WTC11 (cell line): ENCODE data around the gene GNAO1.

Experiments
- CTCF ChIP-seq: fragments of 200-600 bp; IDR thresholded peaks from 2 replicates; pipeline ENCODE4 v1.8.0; 2022; ENCODE audit warnings: antibody characterized with exemption
- HMGXB4 ChIP-seq: sonication (generic); formaldehyde crosslinking; IDR thresholded peaks from 2 replicates; pipeline ENCODE4 v1.8.1; 2023; ENCODE audit warnings: mild to moderate bottlenecking, moderate library complexity, missing genetic modification reagents
- JAZF1 ChIP-seq: fragments of 250-450 bp; sonication (Bioruptor Pico); IDR thresholded peaks from 2 replicates; pipeline ENCODE4 v1.9.0; 2021; ENCODE audit warnings: moderate library complexity, mild to moderate bottlenecking, inconsistent platforms
- KAT7 ChIP-seq: sonication (generic); formaldehyde crosslinking; IDR thresholded peaks from 2 replicates; pipeline ENCODE4 v1.8.1; 2023; ENCODE audit warnings: missing genetic modification reagents, mild to moderate bottlenecking, borderline replicate concordance
- ZNF121 ChIP-seq: sonication (generic); formaldehyde crosslinking; IDR thresholded peaks from 2 replicates; pipeline ENCODE4 v1.8.0; 2023; ENCODE audit warnings: missing genetic modification reagents

- TF ChIP-seq CTCF (no peak), ZNF121 (no peak), KAT7 (CRISPR knock-in tag) (no peak), JAZF1 (no peak), HMGXB4 (CRISPR knock-in tag) (no peak)
Measured at GRCh38 chr16:56192986-56193945, 2.0 kb downstream of the GNAO1 start.
